HepG2 (cell line): ENCODE results near the gene CCSER1.

Experiments used
- CBX2 ChIP-seq, 2 experiments: fragments of 200-600 bp in 1 of 2; sonication (generic); formaldehyde crosslinking in 1 of 2; IDR thresholded peaks; 2 replicates each; pipeline versions ENCODE4 v1.7.0 to v1.8.1; 2018 to 2022; ENCODE audit warnings: low read depth in 2 of 2, low read length in 1 of 2, mild to moderate bottlenecking in 1 of 2, missing genetic modification reagents in 1 of 2
- EZH2 ChIP-seq: conservative IDR thresholded peaks from 2 replicates; pipeline ENCODE4 v1.6.1; 2012; ENCODE audit warnings: mild to moderate bottlenecking, low read depth, low read length, moderate library complexity
- MED13 ChIP-seq: sonication (generic); formaldehyde crosslinking; IDR thresholded peaks from 2 replicates; pipeline ENCODE4 v1.5.0; 2020; ENCODE audit warnings: missing genetic modification reagents
- POLR2A ChIP-seq, 2 experiments: IDR thresholded peaks; 2 replicates each; pipeline ENCODE4 v1.6.1; 2011; ENCODE audit warnings: low read depth in 2 of 2, low read length in 2 of 2, mild to moderate bottlenecking in 1 of 2, moderate library complexity in 1 of 2; ENCODE audit not compliant: insufficient read depth in 1 of 2
- TF ChIP-seq, protein P1 (sequence below): sonication (generic); formaldehyde crosslinking; IDR thresholded peaks from 2 replicates; pipeline ENCODE4 v1.4.0; 2020; ENCODE audit warnings: missing genetic modification reagents

DNA sequence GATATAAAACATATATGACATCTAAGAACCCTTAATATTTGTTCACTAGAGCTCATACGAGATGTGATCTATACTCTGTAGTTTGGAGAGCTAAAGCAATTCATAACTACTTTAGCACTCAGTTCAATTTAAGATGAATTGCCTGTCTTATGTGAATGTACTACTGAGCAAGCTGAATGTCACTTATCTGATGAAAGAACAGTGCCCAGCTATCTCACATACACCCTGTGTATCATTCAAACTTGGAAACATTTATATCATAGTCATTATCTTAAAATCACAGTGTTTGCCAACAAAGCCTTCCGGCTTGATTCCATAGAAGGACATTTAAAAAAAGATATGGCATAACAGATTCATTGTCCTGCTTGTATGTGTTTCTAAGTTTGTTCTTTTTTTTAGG lies 639.6 kb downstream of the CCSER1 start:
- TF ChIP-seq MED13 (no peak), CBX2 (IDR thresholded peaks at IDR 0.05; ENCODE audit: low read depth, low read length) (no peak), CBX2 (CRISPR knock-in tag; IDR thresholded peaks at IDR 0.05; ENCODE audit: low read depth) (no peak), EZH2 (no peak), POLR2A (IDR thresholded peaks at IDR 0.05; ENCODE audit: insufficient read depth in 1 of 2, low read depth in 2 of 2, low read length in 2 of 2) (no peak)
- TF ChIP-seq, protein P1, sequence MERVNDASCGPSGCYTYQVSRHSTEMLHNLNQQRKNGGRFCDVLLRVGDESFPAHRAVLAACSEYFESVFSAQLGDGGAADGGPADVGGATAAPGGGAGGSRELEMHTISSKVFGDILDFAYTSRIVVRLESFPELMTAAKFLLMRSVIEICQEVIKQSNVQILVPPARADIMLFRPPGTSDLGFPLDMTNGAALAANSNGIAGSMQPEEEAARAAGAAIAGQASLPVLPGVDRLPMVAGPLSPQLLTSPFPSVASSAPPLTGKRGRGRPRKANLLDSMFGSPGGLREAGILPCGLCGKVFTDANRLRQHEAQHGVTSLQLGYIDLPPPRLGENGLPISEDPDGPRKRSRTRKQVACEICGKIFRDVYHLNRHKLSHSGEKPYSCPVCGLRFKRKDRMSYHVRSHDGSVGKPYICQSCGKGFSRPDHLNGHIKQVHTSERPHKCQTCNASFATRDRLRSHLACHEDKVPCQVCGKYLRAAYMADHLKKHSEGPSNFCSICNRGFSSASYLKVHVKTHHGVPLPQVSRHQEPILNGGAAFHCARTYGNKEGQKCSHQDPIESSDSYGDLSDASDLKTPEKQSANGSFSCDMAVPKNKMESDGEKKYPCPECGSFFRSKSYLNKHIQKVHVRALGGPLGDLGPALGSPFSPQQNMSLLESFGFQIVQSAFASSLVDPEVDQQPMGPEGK (CRISPR knock-in tag) = no peak
